ENCODE measurements around the gene MTCH1. TPM values are rescaled to one million over a fixed set of nuclear protein-coding genes. Genes with fewer than 3 reads are reported as not detected.
"Not testable (repeated sequence)": the region's sequence is repeated elsewhere in the genome, so short reads cannot be mapped to it uniquely, and the experiment has no call there.

Gene MTCH1
- total RNA-seq, 2 donors from 2014 or later: 237 to 273 TPM

DNA sequence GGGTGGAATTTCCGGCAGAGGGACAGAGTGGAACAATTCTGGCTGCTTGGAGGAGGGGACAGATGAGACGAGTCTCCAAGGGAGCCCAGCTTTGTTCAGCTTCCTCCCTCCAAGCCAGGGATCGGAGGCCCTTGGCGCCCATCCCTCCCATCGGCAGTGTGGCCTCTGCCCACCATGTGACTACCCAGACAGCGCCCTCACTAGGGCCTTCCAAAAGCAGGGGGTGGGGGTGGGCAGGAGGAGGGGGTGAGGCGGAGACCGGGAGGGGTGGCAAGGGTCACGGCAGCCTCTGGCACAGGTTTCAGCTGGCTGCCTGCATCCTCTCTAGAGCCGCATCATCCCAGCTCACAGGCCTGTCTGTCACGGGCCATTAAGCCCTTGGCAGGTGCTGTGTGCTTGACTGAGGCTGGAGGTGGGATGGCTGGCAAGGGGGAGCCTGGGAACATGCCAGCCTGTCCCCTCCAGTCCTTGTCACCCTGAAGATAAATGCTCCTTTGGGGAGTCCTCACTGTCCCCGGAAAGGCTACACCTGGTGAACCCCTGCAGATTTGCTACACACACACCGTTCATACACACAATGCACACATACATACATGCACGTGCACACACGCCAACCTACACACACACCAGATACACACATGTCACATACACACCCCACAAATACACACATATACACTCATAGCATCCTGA is 13.2 kb upstream of the MTCH1 start:
- H3K27me3 ChIP-seq (replicated peaks; ENCODE audit: insufficient read depth): no peaks in the 10 kb centered on the region
- H3K36me3 ChIP-seq: no peaks in the 10 kb centered on the region
- H3K4me1 ChIP-seq (ENCODE audit: control insufficient read depth in 1 of 2, low read depth in 2 of 2): peaks cover 3 to 18% of the 10 kb centered on the region in 2 donors
- DNase-seq (ENCODE audit: low spot score) (no peak), ATAC-seq (ENCODE audit: insufficient number of reproducible peaks, low FRiP score, low read depth) (no peak)
- no peak overlapping the region for H3K4me3 ChIP-seq
- no peak overlapping the region for H3K27ac ChIP-seq
- no peaks in the 10 kb centered on the region for H3K9me3 ChIP-seq
- TF ChIP-seq, protein P1, sequence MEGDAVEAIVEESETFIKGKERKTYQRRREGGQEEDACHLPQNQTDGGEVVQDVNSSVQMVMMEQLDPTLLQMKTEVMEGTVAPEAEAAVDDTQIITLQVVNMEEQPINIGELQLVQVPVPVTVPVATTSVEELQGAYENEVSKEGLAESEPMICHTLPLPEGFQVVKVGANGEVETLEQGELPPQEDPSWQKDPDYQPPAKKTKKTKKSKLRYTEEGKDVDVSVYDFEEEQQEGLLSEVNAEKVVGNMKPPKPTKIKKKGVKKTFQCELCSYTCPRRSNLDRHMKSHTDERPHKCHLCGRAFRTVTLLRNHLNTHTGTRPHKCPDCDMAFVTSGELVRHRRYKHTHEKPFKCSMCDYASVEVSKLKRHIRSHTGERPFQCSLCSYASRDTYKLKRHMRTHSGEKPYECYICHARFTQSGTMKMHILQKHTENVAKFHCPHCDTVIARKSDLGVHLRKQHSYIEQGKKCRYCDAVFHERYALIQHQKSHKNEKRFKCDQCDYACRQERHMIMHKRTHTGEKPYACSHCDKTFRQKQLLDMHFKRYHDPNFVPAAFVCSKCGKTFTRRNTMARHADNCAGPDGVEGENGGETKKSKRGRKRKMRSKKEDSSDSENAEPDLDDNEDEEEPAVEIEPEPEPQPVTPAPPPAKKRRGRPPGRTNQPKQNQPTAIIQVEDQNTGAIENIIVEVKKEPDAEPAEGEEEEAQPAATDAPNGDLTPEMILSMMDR (IDR thresholded peaks at IDR 0.05): no peak

DNA sequence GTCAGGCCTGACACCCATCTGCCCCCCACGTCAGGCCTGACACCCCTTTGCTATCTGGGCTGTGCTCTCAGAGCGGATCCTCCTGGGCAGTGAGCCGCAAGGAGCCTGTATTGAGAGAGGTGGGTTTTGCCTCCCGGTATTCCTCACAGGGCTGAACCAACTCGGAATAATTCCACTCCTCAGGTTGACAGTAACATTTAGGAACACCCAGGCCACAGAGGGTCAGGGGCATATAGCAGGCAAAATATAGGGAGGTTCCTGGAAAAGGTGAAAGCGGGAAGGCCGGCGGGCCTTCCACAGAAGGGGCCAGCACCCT is 12.7 kb upstream of the MTCH1 start:
- no peaks in the 10 kb centered on the region for H3K27me3 ChIP-seq (replicated peaks; ENCODE audit: insufficient read depth)
- no peaks in the 10 kb centered on the region for H3K36me3 ChIP-seq
- DNase-seq (ENCODE audit: low spot score) (no peak), ATAC-seq (ENCODE audit: insufficient number of reproducible peaks, low FRiP score, low read depth) (no peak)
- no peak overlapping the region for H3K4me3 ChIP-seq
- TF ChIP-seq, protein P1 (IDR thresholded peaks at IDR 0.05): no peak
- H3K27ac ChIP-seq: peak overlapping the region; percentile 33 to 84
- no peaks in the 10 kb centered on the region for H3K9me3 ChIP-seq
- peaks cover 3 to 18% of the 10 kb centered on the region in 2 donors for H3K4me1 ChIP-seq (ENCODE audit: control insufficient read depth in 1 of 2, low read depth in 2 of 2)

- Histone ChIP-seq H3K27ac (peak overlapping the region; percentile 33 to 84), H3K4me3 (no peak overlapping the region), H3K36me3 (no peaks in the 10 kb centered on the region), H3K9me3 (no peaks in the 10 kb centered on the region), H3K4me1 (ENCODE audit: control insufficient read depth in 1 of 2, low read depth in 2 of 2) (peaks cover 3 to 18% of the 10 kb centered on the region in 2 donors), H3K27me3 (replicated peaks; ENCODE audit: insufficient read depth) (no peaks in the 10 kb centered on the region)
- no peak for DNase-seq (ENCODE audit: low spot score)
- ATAC-seq (ENCODE audit: insufficient number of reproducible peaks, low FRiP score, low read depth): no peak
- TF ChIP-seq, protein P1 (IDR thresholded peaks at IDR 0.05): no peak
Observed at GRCh38 chr6:36997811-36998722, 12.1 kb upstream of the MTCH1 start.

DNA sequence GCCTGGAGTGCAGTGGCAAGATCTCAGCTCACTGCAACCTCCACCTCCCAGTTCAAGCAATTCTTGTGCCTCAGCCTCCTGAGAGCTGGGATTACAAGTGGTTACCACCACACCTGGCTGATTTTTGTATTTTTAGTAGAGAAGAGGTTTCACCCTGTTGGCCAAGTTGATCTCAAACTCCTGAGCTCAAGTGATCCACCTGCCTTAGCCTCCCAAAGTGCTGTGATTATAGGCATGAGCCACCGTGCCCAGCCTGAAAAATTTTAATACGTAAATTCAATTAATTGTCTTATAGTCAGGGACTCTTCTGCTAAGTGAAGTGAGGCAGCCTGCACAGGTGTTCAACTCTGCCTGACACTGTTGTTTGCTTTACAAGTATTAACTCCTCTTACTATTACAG is 4.4 kb upstream of the MTCH1 start:
- H3K4me3 ChIP-seq; DNase-seq (ENCODE audit: low spot score); ATAC-seq (ENCODE audit: insufficient number of reproducible peaks, low FRiP score, low read depth); H3K36me3 ChIP-seq; H3K9me3 ChIP-seq; H3K27ac ChIP-seq; H3K27me3 ChIP-seq (replicated peaks; ENCODE audit: insufficient read depth): not testable (repeated sequence)
- peaks cover 3 to 17% of the 10 kb centered on the region in 2 donors for H3K4me1 ChIP-seq (ENCODE audit: control insufficient read depth in 1 of 2, low read depth in 2 of 2)

DNA sequence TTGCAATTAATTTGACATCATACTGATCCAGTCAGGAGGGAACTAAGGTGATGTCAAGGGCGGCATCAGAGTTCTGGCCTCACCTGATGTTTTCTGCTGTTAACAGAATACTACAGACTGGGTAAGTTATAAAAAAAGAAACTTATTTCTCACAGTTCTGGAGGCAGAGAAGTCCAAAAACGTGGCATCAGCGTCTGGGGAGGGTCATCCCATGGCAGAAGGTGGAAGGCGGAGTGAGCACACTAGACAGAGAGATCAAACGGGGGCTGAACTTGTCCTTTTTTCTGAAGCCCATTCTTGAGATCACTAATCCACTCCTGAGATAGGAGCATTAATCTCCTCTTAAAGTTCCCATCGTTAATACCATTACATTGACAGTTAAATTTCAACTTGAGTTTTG is 3.3 kb upstream of the MTCH1 start:
- Histone ChIP-seq H3K36me3 (no peaks in the 10 kb centered on the region), H3K27me3 (replicated peaks; ENCODE audit: insufficient read depth) (no peaks in the 10 kb centered on the region), H3K4me3 (no peak overlapping the region), H3K4me1 (ENCODE audit: control insufficient read depth in 1 of 2, low read depth in 2 of 2) (peaks cover 6 to 21% of the 10 kb centered on the region in 2 donors), H3K9me3 (no peaks in the 10 kb centered on the region), H3K27ac (no peak overlapping the region)
- no peak for DNase-seq (ENCODE audit: low spot score)
- no peak for ATAC-seq (ENCODE audit: insufficient number of reproducible peaks, low FRiP score, low read depth)
- TF ChIP-seq, protein P1 (IDR thresholded peaks at IDR 0.05): no peak

Data from thoracic aorta (tissue), 2 donors.